Measurements from ENCODE around the gene ASAP3. TPM values are rescaled to one million over a fixed set of nuclear protein-coding genes. Genes with fewer than 3 reads are reported as not detected.

ASAP3 gene
- total RNA-seq, 1 donor from 2014 or later: 31.1 TPM

- H3K4me3 Mint-ChIP-seq (ENCODE audit: unreplicated experiment): no peak overlapping the region
- H3K27me3 Mint-ChIP-seq (ENCODE audit: unreplicated experiment): no peaks in the 10 kb centered on the region
These were observed 22.9 kb downstream of the ASAP3 start for GRCh38 chr1:23461050-23461449.

GRCh38 chr1:23460519-23460918 lies 23.5 kb downstream of the ASAP3 start:
- DNase-seq (ENCODE audit: extremely low spot score, unreplicated experiment): no peak
- Mint-ChIP-seq H3K4me1 (ENCODE audit: unreplicated experiment) (peaks cover 2% of the 10 kb centered on the region), H3K27me3 (ENCODE audit: unreplicated experiment) (no peaks in the 10 kb centered on the region), H3K36me3 (ENCODE audit: unreplicated experiment) (peaks cover 2% of the 10 kb centered on the region), H3K9me3 (ENCODE audit: unreplicated experiment) (no peaks in the 10 kb centered on the region), H3K27ac (ENCODE audit: unreplicated experiment) (no peak overlapping the region), H3K4me3 (ENCODE audit: unreplicated experiment) (no peak overlapping the region)
- no peak for TF ChIP-seq CTCF (IDR thresholded peaks at IDR 0.05)

More at GRCh38 chr1:23461050-23461449, 22.9 kb downstream of the ASAP3 start:
- H3K9me3 Mint-ChIP-seq (ENCODE audit: unreplicated experiment): no peaks in the 10 kb centered on the region
- peaks cover 6% of the 10 kb centered on the region for H3K4me1 Mint-ChIP-seq (ENCODE audit: unreplicated experiment)
- DNase-seq (ENCODE audit: extremely low spot score, unreplicated experiment): no peak
- no peak overlapping the region for H3K27ac Mint-ChIP-seq (ENCODE audit: unreplicated experiment)
- TF ChIP-seq CTCF (IDR thresholded peaks at IDR 0.05): no peak
- peaks cover 2% of the 10 kb centered on the region for H3K36me3 Mint-ChIP-seq (ENCODE audit: unreplicated experiment)

GRCh38 chr1:23459338-23459757 lies 24.6 kb downstream of the ASAP3 start:
- DNase-seq (ENCODE audit: extremely low spot score, unreplicated experiment): no peak
- no peak overlapping the region for H3K4me3 Mint-ChIP-seq (ENCODE audit: unreplicated experiment)
- H3K4me1 Mint-ChIP-seq (ENCODE audit: unreplicated experiment): peaks cover 2% of the 10 kb centered on the region
- no peak overlapping the region for H3K27ac Mint-ChIP-seq (ENCODE audit: unreplicated experiment)
- peaks cover 7% of the 10 kb centered on the region for H3K36me3 Mint-ChIP-seq (ENCODE audit: unreplicated experiment)
- no peaks in the 10 kb centered on the region for H3K27me3 Mint-ChIP-seq (ENCODE audit: unreplicated experiment)
- TF ChIP-seq CTCF (IDR thresholded peaks at IDR 0.05): no peak
- no peaks in the 10 kb centered on the region for H3K9me3 Mint-ChIP-seq (ENCODE audit: unreplicated experiment)

- H3K27ac Mint-ChIP-seq (ENCODE audit: unreplicated experiment): no peak overlapping the region
- peaks cover 17% of the 10 kb centered on the region for H3K36me3 Mint-ChIP-seq (ENCODE audit: unreplicated experiment)
- no peak for DNase-seq (ENCODE audit: extremely low spot score, unreplicated experiment)
- H3K9me3 Mint-ChIP-seq (ENCODE audit: unreplicated experiment): no peaks in the 10 kb centered on the region
- H3K27me3 Mint-ChIP-seq (ENCODE audit: unreplicated experiment): no peaks in the 10 kb centered on the region
- TF ChIP-seq CTCF (IDR thresholded peaks at IDR 0.05): no peak
- H3K4me3 Mint-ChIP-seq (ENCODE audit: unreplicated experiment): no peak overlapping the region
- no peaks in the 10 kb centered on the region for H3K4me1 Mint-ChIP-seq (ENCODE audit: unreplicated experiment)
These were observed 27.8 kb downstream of the ASAP3 start for GRCh38 chr1:23456226-23456625.

GRCh38 chr1:23453455-23454000 lies 30.5 kb downstream of the ASAP3 start:
- Mint-ChIP-seq H3K36me3 (ENCODE audit: unreplicated experiment) (peaks cover 17% of the 10 kb centered on the region), H3K4me3 (ENCODE audit: unreplicated experiment) (no peak overlapping the region), H3K27ac (ENCODE audit: unreplicated experiment) (no peak overlapping the region), H3K27me3 (ENCODE audit: unreplicated experiment) (no peaks in the 10 kb centered on the region), H3K9me3 (ENCODE audit: unreplicated experiment) (no peaks in the 10 kb centered on the region), H3K4me1 (ENCODE audit: unreplicated experiment) (no peaks in the 10 kb centered on the region)
- no peak for TF ChIP-seq CTCF (IDR thresholded peaks at IDR 0.05)
- no peak for DNase-seq (ENCODE audit: extremely low spot score, unreplicated experiment)
